Non-pigmented ciliary epithelial cell (primary cell): ENCODE results near the gene ERLEC1.
"Not testable (repeated sequence)": the region's sequence is repeated elsewhere in the genome, so short reads cannot be mapped to it uniquely, and the experiment has no call there.

Experiments used
- DNase-seq: peaks from one replicate; pipeline ENCODE4 v3.0.0-alpha.2; 2010; ENCODE audit warnings: low read depth

Gene ERLEC1

GRCh38 chr2:53786705-53787613 is at the start of gene ERLEC1, which contains the start of gene ASB3:
ERLEC1 (plus strand) TSS chr2:53787044; CDS start chr2:53787211, 167 bp downstream.
ASB3 (minus strand) TSS chr2:53786953; CDS start chr2:53765572, 21,381 bp downstream.
- no peak for DNase-seq

- no peak for DNase-seq
Measured at GRCh38 chr2:53737091-53737490, 49.8 kb upstream of the ERLEC1 start.

- DNase-seq = no peak
Measured at GRCh38 chr2:53739032-53739431, 47.8 kb upstream of the ERLEC1 start.

GRCh38 chr2:53740170-53740569 is 46.7 kb upstream of the ERLEC1 start:
- peak; percentile 26 for DNase-seq

GRCh38 chr2:53744395-53745065 is 42.3 kb upstream of the ERLEC1 start:
- no peak for DNase-seq

- DNase-seq = no peak
Measured at GRCh38 chr2:53750041-53750768, 36.6 kb upstream of the ERLEC1 start.

- DNase-seq = no peak
Measured at GRCh38 chr2:53751728-53752127, 35.1 kb upstream of the ERLEC1 start.

- DNase-seq = no peak
Measured at GRCh38 chr2:53752385-53752784, 34.5 kb upstream of the ERLEC1 start.

GRCh38 chr2:53753041-53753440 is 33.8 kb upstream of the ERLEC1 start:
- DNase-seq = no peak

- no peak for DNase-seq
Measured at GRCh38 chr2:53755121-53755520, 31.7 kb upstream of the ERLEC1 start.

GRCh38 chr2:53756644-53757043 is 30.2 kb upstream of the ERLEC1 start:
- no peak for DNase-seq

GRCh38 chr2:53757206-53757605 is 29.6 kb upstream of the ERLEC1 start:
- DNase-seq = not testable (repeated sequence)

GRCh38 chr2:53765767-53766166 is 21.1 kb upstream of the ERLEC1 start:
- no peak for DNase-seq

- DNase-seq = no peak
Measured at GRCh38 chr2:53767405-53768241, 19.2 kb upstream of the ERLEC1 start, which contains the start of gene CHAC2. CHAC2 (plus strand) TSS chr2:53767804; CDS start chr2:53767887, 83 bp downstream.

GRCh38 chr2:53768242-53768542 is 18.7 kb upstream of the ERLEC1 start:
- no peak for DNase-seq

- no peak for DNase-seq
Measured at GRCh38 chr2:53769318-53769945, 17.4 kb upstream of the ERLEC1 start.

GRCh38 chr2:53770264-53770663 is 16.6 kb upstream of the ERLEC1 start:
- DNase-seq = no peak

- no peak for DNase-seq
Measured at GRCh38 chr2:53777134-53777533, 9.7 kb upstream of the ERLEC1 start.

GRCh38 chr2:53778536-53779162 is 8.2 kb upstream of the ERLEC1 start:
- no peak for DNase-seq

- no peak for DNase-seq
Measured at GRCh38 chr2:53780056-53780455, 6.8 kb upstream of the ERLEC1 start.

GRCh38 chr2:53782676-53783075 is 4.2 kb upstream of the ERLEC1 start:
- no peak for DNase-seq
